GM19467 (cell line): ENCODE measurements around the gene BOD1L1.

Source experiments
- ATAC-seq: cut with Tn5 transposase; IDR thresholded peaks from one replicate; pipeline ENCODE4 v1.9.1; 2021; ENCODE audit warnings: mild to moderate bottlenecking, moderate library complexity; ENCODE audit not compliant: unreplicated experiment

BOD1L1 gene

GRCh38 chr4:13527192-13527980 is 100.1 kb downstream of the BOD1L1 start:
- ATAC-seq: no peak

- no peak for ATAC-seq
Measured at GRCh38 chr4:13526658-13527057, 100.9 kb downstream of the BOD1L1 start.

- no peak for ATAC-seq
Measured at GRCh38 chr4:13525606-13526281, 101.8 kb downstream of the BOD1L1 start.

- no peak for ATAC-seq
Measured at GRCh38 chr4:13524504-13525243, 102.9 kb downstream of the BOD1L1 start.

- ATAC-seq: no peak
Measured at GRCh38 chr4:13523591-13524503, 103.7 kb downstream of the BOD1L1 start.

GRCh38 chr4:13523105-13523477 is 104.4 kb downstream of the BOD1L1 start:
- no peak for ATAC-seq

GRCh38 chr4:13522282-13523104 is 105.0 kb downstream of the BOD1L1 start:
- no peak for ATAC-seq

- ATAC-seq: no peak
Measured at GRCh38 chr4:13521047-13521446, 106.5 kb downstream of the BOD1L1 start.
